Non-pigmented ciliary epithelial cell (primary cell): ENCODE measurements around the gene TK2.

ENCODE experiments used
- DNase-seq: peaks from one replicate; pipeline ENCODE4 v3.0.0-alpha.2; 2010; ENCODE audit warnings: low read depth

Gene TK2

DNA sequence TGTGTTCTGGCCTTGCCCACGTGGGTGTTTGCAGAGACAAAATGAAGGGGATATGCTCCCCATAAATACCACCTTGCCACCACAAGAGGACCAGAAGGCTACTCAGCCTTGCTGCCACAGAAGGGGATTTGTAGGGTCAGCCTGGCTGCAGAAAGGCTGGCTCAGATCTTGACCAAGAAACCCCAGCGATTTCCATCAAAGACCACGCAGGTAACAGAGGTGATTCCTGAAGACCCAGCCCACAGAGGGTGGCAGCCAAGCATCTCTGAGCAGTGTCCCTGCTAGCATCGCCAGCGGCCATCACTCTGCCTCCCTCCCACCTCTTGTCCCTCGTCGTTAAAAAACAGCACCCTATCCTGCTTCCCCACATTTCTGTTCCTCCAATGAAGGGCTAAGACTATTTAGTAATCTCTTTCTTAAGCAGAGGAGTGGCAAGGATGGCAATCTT is 68.0 kb downstream of the TK2 start:
- no peak for DNase-seq

DNA sequence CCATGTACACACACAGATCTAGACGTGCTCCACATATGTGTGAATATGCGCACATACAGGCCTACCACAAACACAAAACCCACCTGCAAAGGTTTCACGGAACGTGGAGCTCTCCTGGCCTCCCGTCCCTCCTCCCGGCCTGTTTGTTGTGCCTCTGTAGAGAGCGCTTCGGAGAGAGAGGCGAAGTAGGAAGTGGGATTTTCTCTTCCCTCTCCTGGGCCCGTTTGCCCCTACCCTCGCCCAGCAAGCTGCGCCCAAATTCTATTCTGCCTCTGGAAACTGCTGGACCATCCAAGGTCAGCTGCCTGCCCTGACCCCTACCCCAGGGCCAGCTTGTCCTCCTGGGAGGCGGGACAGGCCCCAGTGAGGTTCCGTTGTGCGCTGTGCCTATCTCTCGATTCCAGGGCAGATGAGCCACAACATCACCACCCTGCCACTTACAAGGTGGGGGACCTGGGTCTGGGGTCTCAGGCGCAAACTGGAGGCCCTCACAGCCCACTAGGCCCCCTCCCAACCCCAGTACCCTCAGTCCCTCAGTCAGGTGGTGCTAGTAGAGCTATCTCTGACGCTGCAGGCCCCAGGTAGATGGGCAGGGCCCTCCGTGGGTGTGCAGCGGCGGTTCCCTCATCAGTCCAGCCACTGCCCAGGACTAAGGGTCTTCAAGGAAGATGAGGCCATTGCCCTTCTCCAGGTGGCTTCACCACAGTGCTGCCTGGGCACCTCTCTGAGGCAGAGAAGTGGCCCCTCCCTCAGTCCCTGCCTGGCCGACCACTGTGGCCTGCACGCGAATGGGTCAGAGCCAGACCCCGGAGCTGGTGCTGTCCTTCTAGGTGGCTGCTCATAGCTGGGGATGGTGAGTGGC is 68.6 kb downstream of the TK2 start:
- DNase-seq, result no peak

DNA sequence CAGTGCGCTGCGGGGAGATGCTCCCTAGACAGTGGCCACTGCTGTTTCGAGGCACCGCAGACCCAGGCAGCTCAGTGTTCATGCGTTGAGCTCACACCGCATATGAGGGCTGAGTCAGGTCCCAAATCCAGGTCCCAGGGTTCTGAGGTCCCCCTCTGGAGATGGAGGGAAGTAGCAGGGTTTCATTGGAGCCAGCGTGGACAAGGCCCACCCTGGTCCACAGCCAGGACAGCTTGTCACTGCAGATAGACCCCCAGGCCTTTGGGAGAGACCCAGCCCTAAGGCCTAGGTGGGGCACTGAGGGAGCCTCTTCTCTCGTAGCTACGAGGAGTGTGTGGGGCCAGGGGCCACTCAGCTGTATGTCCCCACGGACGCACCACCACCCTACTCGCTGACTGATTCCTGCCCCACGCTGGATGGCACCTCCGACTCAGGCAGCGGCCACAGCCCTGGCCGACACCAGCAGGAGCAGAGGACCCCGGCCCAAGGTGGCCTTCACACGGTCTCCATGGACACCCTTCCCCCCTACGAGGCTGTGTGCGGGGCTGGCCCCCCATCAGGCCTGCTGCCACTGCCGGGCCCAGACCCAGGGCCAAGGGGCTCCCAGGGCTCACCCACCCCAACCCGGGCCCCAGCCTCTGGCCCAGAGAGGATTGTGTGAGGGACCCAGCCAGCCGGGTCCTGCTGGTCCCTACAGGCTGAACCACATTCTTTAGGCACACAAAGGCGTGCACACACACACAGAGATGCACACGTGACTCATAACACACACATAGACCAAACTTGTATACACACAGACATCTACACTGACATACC is 69.4 kb downstream of the TK2 start:
- DNase-seq, result no peak

DNA sequence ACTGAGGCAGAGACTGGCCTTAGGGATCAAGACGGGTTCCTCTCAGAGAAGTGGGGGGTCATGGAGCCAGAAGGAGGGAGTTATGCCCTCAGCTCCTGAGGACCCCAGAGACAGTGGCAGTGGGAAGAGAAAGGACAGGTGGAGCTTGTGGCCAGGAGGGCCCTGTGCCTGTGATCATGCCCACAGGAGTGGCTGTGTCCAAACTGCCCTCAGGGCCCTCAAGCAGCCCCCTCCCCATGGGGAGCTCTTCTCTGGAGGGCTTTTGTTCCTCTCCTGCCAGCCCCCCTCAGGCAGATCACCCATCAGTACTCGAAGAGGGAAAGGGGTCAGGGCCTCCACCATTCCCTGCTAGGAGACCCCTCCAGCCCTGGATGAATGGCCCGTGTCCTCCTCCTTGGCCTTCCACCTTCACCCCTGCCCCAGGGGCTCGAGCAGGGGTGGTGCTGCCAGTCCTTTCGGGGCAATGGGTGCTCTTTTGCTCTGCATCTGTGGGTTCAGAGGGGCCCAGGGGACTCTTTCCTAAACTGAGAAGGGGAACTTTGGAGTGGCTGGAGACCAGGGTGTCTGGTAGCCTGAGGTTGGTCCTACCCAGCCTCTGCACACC is 70.2 kb downstream of the TK2 start:
- DNase-seq, result no peak

DNA sequence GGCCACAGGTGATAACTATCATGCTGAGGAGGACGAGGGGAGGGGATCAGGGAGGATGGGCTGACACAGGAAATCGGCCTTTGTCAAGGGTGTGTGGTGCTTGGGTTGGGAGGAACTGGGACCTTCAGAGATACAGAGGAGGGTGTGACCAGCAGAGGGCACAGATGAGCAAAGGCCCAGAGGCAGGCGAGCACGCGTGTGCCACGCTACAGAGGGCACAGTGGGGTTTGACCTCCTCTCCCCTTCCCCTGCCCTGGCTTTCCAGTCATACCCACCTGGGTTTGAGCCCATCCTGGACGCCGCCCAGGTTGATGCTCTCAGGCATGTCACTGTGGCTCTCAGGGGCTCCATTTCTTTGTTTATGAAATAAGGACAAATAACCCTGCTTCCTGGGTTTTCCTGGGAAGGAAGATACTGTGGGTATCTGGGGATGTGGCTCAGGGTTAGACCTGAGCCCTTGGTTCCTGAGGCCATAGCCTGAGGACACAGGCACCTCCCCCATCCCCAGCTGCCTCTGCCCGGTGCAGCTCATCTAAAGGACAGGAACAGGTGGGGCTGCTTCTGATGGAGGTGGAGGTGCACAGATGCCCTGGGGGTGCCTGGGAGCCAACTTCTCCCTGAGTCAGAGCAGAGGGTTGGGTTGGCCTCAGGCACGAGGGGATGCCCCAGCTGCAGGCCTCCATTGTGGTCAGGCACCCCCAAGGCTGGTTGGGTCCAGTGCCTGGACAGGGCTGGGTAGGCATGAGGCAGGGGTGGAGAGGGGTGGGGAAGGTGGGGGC is 71.0 kb downstream of the TK2 start:
- DNase-seq, result no peak

DNA sequence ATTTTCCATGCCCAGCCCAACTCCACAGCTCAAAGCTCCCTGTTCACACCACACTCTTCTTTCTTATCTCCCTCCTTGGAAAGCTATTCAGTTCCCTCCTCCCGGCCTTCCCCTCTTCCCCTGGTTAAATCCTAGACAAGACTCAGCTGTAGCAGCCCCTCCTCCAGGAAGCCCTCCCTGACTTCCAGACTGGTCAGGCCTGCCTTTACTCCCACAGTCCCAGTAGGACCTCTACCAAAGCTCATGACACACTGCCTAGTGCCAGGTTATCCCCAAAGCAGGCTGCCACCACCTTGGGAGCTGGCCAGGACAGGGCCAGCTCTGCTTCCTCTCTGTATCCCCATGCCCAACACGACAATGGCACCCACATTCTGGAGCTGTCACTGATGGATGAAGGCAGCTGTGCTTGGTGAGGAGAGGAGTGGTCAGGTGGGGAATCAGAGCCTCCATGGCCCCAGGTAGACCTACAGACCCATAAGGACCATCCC is 72.8 kb downstream of the TK2 start:
- DNase-seq, result no peak

DNA sequence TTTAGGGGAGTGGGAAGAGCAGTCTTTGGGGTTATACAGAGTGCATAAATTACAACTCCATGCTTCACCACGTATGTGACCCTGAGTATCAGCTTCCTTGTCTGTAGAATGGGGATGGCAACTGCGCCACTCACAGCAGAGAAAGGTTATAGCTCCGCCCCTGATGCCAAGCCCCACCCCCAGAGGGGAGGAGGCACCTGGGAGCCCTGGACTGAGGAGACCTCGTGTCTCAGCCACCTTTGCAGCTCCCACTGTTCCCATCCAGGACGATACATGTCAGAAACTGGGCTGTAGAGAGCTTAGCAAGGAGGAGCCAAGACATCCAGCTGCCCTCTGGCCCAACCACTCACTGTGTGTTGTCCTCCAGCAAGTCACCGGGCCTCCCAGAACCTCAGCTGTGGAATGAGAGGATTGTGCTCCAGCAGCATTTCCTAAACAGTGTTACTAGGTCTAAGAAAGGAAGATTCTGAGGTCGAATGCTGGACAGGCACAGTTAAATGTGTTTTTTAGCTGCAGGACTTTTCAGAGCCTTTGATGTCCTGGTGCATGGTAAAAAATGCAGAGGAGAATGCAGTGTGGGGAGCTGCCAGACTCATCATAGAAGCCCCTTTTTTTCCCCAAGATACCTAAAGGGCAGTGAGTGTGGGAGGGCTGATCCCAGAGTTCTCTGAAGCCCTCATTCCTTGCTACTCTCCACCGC is 73.4 kb downstream of the TK2 start:
- DNase-seq, result no peak

DNA sequence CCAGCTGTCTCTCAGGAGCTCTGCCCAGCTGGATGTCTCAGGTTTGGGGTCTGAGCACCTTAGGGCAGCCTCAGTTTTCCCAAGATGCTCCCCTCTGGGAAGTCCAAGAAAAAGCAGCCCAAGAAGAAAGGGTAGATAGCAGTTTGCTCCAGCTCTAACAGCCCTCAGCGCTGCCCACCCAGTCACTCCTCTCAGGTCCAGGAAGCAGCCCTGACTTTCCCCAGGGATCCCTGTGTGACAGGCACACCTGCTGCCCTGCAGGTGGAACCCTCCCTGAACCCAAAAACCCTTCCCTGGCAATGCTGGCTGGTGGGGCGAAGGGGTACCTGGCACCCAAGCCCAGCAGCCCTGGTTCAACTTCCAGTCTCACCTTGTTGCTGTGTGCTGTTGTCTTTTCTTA is 74.7 kb downstream of the TK2 start:
- no peak for DNase-seq

DNA sequence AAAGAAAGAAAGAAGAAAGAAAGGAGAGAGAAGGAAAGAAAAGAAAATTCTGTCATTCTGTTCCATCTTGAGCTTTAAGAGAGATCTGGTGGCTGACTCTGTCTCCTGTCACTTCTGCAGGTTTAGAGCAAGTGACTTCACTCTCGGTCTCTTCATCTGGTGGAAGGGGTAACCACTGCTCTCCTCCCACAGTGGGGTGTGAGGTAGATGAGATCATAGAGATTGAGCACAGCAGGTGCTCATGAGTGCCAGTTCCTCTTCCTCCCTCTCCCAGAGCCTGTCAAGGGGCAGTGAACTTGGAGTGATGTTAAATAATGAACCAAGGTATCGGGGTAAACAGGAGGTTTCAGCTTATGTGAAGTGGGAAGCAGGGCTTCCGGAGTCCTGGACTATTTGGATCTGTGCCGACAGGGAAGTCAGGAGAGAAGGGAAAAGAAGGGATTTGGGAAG is 75.1 kb downstream of the TK2 start:
- DNase-seq, result no peak

DNA sequence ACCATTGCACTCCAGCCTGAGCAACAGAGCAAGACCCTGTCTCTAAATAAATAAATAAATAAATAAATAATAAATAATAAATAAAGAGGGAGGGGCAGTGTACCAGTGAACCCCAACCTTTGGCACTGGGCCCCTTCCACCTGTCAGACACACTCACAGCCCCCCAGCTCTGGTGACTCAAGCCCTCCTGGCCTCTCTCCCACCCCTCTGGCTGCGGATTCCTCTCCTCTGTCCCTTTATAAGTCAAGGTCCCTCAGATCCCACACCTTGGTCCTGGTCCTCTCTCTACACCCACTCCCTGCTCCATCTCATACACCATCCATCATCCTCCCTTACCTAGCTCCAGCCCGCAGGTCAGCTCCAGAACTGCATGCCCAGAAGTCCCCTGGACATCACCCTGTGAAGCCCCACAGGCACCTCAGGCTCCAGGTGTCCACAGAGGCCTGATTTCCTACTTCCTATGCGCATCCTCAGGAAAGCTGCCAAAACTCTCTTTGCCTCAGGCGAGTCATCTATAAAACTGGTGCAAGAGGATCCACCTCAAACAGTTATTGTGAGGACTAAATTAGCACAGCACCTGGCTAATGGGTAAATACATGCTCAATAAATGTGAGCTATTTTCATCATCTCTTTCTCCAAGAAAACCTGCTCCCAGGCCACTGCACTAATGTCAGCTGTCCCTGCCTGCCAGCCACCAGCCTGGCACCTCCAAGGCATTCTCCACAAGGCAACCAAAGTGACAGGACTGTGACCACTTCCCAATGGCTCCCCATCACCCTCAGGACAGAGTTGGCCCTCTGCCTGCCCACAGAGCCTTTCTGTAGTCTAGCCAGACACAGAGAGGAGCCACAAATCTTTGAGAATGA is 76.0 kb downstream of the TK2 start:
- no peak for DNase-seq

DNA sequence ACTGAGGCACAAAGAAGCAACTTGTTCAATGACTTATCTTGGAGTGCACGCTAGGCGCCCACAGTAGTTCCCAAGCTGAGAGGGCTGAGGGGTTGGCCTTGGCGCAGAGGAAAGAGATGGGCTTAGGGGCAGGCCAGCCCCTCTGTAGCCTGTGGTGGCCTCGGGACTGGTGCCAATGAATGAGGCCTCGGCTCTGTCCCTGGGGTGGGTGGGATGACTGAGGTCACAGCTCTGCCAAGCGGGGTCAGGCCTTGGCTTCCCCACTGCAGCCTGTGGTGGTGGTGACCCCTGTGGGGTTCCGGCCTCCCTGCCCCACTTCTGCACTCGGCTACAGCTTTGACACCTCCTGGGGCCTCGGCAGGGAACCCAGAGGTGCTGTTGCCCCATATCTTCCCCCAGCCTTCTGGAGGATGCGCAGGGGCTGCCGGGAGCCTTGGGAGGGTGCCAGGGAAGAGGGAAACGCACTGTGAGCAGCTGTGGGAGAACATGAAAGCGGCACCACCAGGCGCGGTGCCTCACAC is 76.8 kb downstream of the TK2 start:
- DNase-seq, result no peak

DNA sequence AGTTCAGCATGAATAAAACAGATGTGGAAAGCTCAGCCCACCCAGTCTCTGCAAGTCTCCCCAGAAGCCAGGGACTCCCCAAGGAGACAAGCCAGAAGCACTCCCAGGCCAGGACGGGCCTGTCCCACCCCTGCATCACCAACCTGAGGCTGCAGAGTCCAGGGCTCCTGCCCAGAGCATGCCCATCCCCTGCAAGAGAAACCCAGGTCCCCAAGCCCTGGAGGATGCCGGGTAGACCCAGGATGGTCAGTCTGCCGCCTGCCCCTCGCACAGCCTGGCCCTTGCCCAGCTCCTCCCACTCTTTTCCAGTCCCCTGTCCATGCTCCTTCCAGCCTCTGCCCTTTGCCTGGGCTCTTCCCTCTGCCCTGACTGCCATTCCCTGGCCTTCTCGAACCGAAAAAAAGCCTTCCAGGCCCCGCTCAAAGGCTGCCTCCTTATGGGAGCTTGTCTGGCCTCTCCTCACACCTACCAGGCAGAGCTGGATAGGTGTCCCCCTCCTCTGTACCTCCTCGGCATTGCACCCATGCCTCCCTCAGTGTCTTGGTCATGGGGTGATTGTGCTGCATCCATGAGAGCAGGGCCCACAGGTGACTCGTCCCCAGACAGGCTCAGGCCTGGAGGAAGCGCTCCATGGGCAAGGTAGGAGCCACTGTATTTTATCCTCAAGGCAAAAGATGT is 78.1 kb downstream of the TK2 start:
- DNase-seq, result no peak

DNA sequence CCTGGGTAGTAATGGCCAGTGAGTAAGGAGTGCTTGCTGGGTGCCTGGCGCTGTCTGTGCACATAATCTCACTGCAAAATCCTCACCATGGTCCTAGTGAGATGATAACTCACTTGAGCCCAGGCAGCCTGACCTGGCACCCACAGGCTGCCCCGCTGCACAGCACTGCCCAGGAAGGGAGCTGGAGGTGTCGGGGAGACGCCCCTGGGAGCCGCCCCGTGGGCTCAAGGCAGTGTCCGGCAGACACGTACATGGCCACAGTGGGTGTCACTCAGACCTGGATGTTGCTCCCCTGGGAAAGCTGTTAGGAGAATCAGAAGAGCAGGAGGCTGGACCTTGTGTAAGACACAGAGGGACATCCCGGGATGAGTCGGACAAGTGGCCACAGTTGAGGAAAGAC is 78.7 kb downstream of the TK2 start:
- no peak for DNase-seq

DNA sequence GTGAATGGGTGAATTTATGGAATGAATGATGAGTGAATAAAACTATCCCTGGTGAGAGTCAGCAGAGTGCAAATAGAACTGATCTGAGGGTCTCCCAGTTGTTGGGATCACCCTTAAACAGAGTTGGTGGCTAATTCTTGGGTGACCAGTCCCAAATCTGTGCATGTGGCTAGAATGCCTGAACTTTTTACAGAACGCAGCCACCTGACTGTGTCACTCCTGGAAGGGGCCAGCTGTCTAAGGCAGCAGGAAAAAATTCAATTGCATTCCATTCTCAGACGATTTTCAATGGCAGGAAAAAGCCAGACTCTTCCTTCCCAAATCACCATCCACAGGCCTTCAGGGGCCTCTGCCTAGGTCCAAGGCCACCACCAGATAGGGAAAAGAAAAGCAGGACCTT is 79.4 kb downstream of the TK2 start:
- no peak for DNase-seq

DNA sequence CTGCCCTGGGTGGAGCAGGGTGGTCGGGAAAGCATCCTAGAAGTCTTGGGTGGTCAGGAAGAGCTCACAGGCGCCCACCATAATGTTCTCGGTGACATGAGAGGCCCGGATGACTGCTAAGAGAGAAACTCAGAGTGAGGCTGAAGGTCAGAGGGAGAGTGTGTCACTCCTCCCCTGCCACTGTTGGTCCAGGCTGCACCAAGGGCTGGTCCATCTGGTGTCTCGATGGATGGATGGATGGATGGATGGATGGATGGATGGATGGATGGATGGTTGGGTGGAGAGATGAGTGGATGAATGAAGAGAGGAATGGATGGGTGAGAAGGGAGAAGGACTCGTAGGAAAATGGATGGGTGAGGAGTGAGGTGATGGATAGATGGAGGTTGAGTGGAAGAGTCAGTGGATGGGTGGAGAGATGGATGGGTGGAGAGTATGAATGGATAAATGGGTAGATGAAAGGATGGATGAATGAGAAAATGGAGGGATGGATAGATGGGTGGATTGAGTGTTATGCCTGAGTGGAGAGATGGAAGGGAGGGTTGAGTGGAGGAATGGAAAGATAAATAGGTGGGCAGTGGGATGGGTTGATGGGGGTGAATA is 79.9 kb downstream of the TK2 start:
- no peak for DNase-seq

DNA sequence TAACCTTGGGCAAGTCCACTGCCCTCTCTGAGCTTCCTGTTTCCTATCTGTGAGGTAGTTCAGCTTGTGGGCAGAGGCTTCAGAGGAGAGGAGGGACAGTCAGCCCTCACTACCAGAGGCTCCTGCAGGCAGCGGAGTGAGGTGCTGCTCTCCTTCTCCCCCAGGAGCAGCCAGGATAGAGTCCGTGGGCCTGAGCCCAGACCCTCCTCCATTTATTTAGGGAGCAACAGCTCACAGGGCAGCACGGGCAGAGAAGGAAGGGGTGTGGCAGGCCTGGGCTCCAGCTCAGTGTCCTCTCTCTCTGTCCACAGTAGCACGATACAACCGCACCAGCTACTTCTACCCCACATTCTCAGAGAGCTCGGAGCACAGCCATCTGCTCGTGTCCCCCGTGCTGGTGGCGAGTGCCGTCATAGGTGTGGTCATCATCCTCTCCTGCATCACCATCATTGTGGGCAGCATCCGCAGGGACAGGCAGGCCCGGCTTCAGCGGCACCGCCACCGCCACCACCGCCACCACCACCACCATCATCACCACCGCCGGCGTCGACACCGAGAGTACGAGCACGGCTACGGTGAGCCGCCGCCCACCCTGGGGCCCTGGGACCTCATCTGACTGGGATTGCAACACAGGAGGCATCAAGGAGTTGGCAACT is 80.5 kb downstream of the TK2 start:
- no peak for DNase-seq

DNA sequence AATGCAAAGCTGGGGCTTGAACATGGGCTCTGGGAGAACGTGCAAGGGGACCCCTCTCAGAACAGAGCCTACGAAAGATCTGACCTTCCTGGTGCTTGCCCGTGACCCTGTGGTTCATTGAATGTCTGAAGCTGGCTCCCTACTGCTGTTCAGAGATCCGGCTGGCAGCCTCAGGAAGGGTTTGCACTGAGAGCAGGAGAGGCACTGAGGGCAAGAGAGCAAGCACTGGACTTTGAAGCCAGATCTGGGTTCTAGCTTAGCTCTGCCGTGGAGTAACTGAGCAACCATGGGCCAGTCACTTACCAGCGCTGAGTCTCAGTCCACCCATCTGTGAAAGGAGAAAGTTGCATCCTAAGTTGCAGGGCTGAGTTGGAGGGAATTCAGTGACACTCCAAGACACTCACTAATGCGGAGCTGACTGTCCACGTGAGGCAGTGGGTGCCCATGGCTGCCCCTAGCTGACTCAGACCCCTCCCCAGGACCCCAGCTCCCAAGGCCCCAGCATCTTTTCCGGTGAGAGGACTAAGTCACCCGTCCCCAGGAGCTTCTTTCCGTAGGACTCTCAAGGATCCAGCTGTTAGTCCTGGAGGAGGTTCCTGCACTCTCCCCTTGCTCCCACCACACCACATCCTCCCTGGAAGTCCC is 81.5 kb downstream of the TK2 start:
- DNase-seq, result no peak

DNA sequence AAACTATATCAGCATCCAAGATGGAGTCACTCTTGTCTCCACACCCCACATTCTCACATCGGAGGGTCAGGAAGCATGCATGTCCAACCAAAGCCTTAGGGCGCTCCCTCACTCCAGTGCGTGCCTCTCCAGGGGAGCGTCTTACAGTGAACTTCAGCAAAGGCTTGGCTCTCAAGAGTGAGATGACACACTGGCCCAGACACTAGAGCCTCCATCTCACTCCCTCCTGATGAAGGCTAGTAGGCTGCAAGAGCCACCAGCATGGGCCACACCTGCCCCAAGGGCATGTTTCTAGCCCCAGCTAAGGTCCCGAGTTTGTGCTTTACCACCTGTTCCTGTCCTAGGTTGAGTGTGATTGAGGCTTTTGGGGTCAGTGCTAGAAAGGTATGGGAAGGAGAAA is 82.3 kb downstream of the TK2 start:
- DNase-seq, result no peak
